Sigmoid colon (tissue), 7 donors: ENCODE data around the gene CENPP. TPM values are rescaled to one million over a fixed set of nuclear protein-coding genes. Genes with fewer than 3 reads are reported as not detected.

Experiments
- DNase-seq: peaks from one replicate; pipeline ENCODE4 v3.0.0-alpha.2; 2019
- H3K27ac ChIP-seq, 4 donors: fragments of 200-600 bp; sonication (generic); one replicate each; pipeline ENCODE4 v1.5.1; 2016 to 2019; ENCODE audit warnings: mild to moderate bottlenecking in 1 of 4
- H3K27me3 ChIP-seq, 3 donors: fragments of 200-600 bp; sonication (generic); one replicate each; pipeline ENCODE4 v1.5.1; 2019; ENCODE audit warnings: mild to moderate bottlenecking in 1 of 3
- H3K36me3 ChIP-seq, 4 donors: fragments of 200-600 bp; sonication (generic); one replicate each; pipeline ENCODE4 v1.5.1; 2016 to 2019
- H3K4me1 ChIP-seq, 4 donors: fragments of 200-600 bp; sonication (generic); one replicate each; pipeline ENCODE4 v1.5.1; 2017 to 2019
- H3K4me3 ChIP-seq, 4 donors: fragments of 200-600 bp; sonication (generic); one replicate each; pipeline ENCODE4 v1.5.1; 2017 to 2019; ENCODE audit warnings: mild to moderate bottlenecking in 2 of 4, moderate library complexity in 1 of 4
- H3K9me3 ChIP-seq, 4 donors: fragments of 200-600 bp in 3 of 4; sonication (generic) in 3 of 4; one replicate each; pipeline versions ENCODE4 v1.5.1 to v1.6.1; 2013 to 2019
- EP300 ChIP-seq, 4 donors: sonication (generic); formaldehyde crosslinking; IDR thresholded peaks; one replicate each; pipeline ENCODE4 v1.6.1; 2017; ENCODE audit warnings: antibody characterized with exemption in 4 of 4
- POLR2A ChIP-seq, 2 donors: fragments of 450-650 bp; IDR thresholded peaks; one replicate each; pipeline ENCODE4 v1.6.1; 2016; ENCODE audit warnings: antibody characterized with exemption in 2 of 2, mild to moderate bottlenecking in 2 of 2, moderate library complexity in 2 of 2
- POLR2AphosphoS5 ChIP-seq, 4 donors: sonication (generic); formaldehyde crosslinking; IDR thresholded peaks; one replicate each; pipeline ENCODE4 v1.6.1; 2017; ENCODE audit warnings: antibody characterized with exemption in 4 of 4
- WGBS, 2 donors: extraction: QIAGEN DNeasy Blood & Tissue Kit; methylation state at CpG; one replicate each; pipeline ENCODE4 v1.1.7; 2013; 5-methylcytosine and 5-hydroxymethylcytosine counted together
- intact Hi-C: fragments of 100-400 bp; cut with DNase I; formaldehyde crosslinking; loops from one replicate; pipeline ENCODE4 v1.15.1; 2023
- polyA plus RNA-seq, 3 donors: library from polyadenylated mRNA; stranded (reverse); fragments of 200-250 nt; gene quantifications; one replicate each; pipeline ENCODE4 v1.2.3, GENCODE V29; 2013
- total RNA-seq, 4 donors: library from RNA; depleted of rRNA; stranded (reverse); fragments of >200 nt; gene quantifications; one replicate each; pipeline ENCODE4 v1.1.0, GENCODE V29; 2016
- TF ChIP-seq, protein P1 (sequence below), 4 experiments: fragments of 450-650 bp in 3 of 4; fragments of 200-600 bp in 1 of 4; IDR thresholded peaks; one replicate each; pipeline ENCODE4 v1.5.1; 2016 to 2019; ENCODE audit warnings: antibody characterized with exemption in 4 of 4, mild to moderate bottlenecking in 3 of 4, moderate library complexity in 2 of 4
- donor health status: healthy with polysubstance abuse.
- donor health status: Bipolar disorder and iron deficiency.
- donor health status: healthy.

The CENPP gene
- total and polyA plus RNA-seq, 7 donors = 0.60 to 11.9 (median 2.4) TPM

DNA sequence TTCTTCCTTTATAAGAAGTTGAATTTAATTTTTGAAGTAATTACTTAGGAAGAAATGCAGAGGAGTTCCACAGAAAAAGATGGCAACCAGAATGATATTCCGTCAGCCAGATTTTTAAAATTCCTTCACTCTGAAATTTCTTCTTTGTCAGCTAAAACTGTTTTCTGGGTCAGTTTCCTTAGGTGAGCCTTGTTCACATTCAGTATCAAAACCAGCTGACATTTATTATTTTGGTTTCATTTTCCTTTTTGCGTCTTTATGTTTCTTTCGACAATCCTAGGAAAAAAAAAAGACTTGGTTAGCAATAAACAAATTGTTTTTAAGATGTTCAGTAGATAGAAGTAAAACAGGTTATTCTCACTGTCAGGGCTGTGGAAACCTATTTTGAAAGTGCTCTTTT is 28.1 kb upstream of the CENPP start:
- H3K36me3 ChIP-seq = peaks cover 22 to 60% (median 32%) of the 10 kb centered on the region in 4 donors
- no peak for DNase-seq
- TF ChIP-seq POLR2A (IDR thresholded peaks at IDR 0.05) = no peak

DNA sequence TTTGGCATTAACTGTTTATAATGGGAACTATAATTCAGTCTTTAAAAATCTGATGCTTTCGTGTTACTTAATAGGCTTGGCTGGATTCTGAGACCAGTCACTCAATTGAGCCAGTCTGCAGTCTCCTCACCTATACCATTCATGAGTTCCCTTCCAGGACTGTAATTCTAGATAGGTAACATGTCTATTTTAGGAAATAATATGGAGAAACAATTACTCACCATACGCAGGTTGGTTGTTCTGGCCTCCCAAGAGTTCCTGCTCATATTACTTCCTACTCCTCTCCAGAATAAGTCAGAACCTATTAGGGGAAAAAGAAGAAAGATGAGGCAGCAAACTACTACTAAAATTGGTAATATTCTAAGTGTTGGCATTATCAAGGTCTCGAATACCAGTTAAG is 27.7 kb upstream of the CENPP start:
- Histone ChIP-seq H3K9me3 (no peaks in the 10 kb centered on the region), H3K27me3 (no peaks in the 10 kb centered on the region), H3K4me1 (peaks cover 0 to 11% (median 8%) of the 10 kb centered on the region in 4 donors), H3K36me3 (peaks cover 22 to 64% (median 34%) of the 10 kb centered on the region in 4 donors), H3K27ac (no peak overlapping the region), H3K4me3 (no peak overlapping the region)
- TF ChIP-seq POLR2AphosphoS5 (IDR thresholded peaks at IDR 0.05) (no peak), POLR2A (IDR thresholded peaks at IDR 0.05) (no peak), EP300 (IDR thresholded peaks at IDR 0.05) (no peak)
- TF ChIP-seq, protein P1, sequence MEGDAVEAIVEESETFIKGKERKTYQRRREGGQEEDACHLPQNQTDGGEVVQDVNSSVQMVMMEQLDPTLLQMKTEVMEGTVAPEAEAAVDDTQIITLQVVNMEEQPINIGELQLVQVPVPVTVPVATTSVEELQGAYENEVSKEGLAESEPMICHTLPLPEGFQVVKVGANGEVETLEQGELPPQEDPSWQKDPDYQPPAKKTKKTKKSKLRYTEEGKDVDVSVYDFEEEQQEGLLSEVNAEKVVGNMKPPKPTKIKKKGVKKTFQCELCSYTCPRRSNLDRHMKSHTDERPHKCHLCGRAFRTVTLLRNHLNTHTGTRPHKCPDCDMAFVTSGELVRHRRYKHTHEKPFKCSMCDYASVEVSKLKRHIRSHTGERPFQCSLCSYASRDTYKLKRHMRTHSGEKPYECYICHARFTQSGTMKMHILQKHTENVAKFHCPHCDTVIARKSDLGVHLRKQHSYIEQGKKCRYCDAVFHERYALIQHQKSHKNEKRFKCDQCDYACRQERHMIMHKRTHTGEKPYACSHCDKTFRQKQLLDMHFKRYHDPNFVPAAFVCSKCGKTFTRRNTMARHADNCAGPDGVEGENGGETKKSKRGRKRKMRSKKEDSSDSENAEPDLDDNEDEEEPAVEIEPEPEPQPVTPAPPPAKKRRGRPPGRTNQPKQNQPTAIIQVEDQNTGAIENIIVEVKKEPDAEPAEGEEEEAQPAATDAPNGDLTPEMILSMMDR (IDR thresholded peaks at IDR 0.05) = no peak
- intact Hi-C loops = no loop called here
- WGBS, 2 donors = 90 to 94% methylated on average over 3 of the region's 3 CpGs
- no peak for DNase-seq

More for the DNA sequence above, 28.1 kb upstream of the CENPP start:
- Histone ChIP-seq H3K9me3 (no peaks in the 10 kb centered on the region), H3K27ac (no peak overlapping the region), H3K4me3 (no peak overlapping the region), H3K4me1 (peaks cover 0 to 15% (median 13%) of the 10 kb centered on the region in 4 donors), H3K27me3 (no peaks in the 10 kb centered on the region)
- 76 to 89% methylated on average over 3 of the region's 3 CpGs for WGBS, 2 donors
- intact Hi-C loops = no loop called here

DNA sequence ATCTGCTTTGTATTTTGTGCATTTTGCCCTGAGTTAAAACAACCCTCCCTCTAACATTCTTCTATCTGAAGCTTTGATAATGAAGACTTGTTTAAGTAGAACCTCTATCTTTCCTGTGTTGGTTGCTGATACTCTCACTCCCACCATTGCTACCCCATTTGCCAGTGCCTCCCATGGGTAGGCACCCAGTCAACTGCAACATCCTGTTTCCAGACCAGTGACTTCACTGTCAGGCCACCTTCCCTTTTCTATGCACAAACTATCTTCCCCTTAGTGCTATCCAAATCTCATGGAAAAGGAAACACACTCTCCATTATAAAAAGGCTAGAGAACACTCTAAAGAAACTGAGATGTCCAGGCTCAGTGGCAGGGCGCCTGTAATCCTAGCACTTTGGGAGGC is 26.6 kb upstream of the CENPP start:
- TF ChIP-seq POLR2A (IDR thresholded peaks at IDR 0.05) (no peak), EP300 (IDR thresholded peaks at IDR 0.05) (no peak), POLR2AphosphoS5 (IDR thresholded peaks at IDR 0.05) (no peak)
- TF ChIP-seq, protein P1 (IDR thresholded peaks at IDR 0.05) = no peak
- WGBS, 2 donors = 72 to 80% methylated on average over 1 of the region's 1 CpG
- intact Hi-C loops = no loop called here
- Histone ChIP-seq H3K27me3 (no peaks in the 10 kb centered on the region), H3K4me3 (no peak overlapping the region), H3K27ac (no peak overlapping the region), H3K4me1 (peaks cover 0 to 7% (median 6%) of the 10 kb centered on the region in 4 donors), H3K9me3 (no peaks in the 10 kb centered on the region), H3K36me3 (peaks cover 22 to 75% (median 41%) of the 10 kb centered on the region in 4 donors)
- no peak for DNase-seq

DNA sequence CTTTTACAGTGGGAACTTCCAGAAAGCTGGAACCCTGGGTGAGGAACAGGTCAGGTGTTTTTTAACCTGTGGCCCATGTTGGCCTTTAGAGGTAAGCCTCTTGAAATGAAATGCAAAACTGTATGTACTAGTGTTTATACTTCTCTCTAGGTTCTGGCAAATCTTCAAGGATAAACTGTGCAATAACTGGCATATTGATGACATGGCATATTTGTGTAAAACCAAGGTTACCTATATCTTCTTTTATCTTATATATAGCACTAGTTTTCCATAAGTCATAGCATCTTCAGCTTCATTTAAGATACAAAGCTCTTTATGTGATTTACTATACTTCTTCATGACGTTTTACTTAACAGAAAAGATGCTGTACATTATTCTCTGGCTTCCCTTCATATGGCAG is 24.8 kb upstream of the CENPP start:
- Histone ChIP-seq H3K27me3 (no peaks in the 10 kb centered on the region), H3K9me3 (no peaks in the 10 kb centered on the region), H3K4me3 (no peak overlapping the region), H3K27ac (no peak overlapping the region), H3K4me1 (no peaks in the 10 kb centered on the region), H3K36me3 (peaks cover 31 to 93% (median 54%) of the 10 kb centered on the region in 4 donors)
- 79 to 89% methylated on average over 1 of the region's 1 CpG for WGBS, 2 donors
- TF ChIP-seq, protein P1 (IDR thresholded peaks at IDR 0.05) = no peak
- TF ChIP-seq EP300 (IDR thresholded peaks at IDR 0.05) (no peak), POLR2A (IDR thresholded peaks at IDR 0.05) (no peak), POLR2AphosphoS5 (IDR thresholded peaks at IDR 0.05) (no peak)
- intact Hi-C loops = no loop called here
- no peak for DNase-seq

DNA sequence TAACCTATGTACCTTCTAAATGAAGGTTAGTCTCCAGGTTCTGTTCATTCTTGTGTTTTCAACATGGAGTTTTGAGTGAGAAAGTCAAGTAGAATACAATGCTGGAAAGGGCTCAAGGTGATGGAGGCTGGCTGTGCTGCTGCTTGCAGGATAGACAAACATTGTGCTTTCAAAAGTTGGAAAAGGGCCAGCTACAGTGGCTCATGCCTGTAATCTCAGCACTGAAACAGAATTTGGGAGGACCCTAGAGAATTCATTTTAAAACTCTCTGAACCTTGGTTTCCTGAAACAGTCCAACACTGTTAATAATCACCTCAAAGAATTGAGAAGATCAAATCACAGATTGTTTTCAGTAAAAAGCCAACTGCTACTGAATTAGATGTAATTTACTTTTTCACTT is 16.9 kb upstream of the CENPP start:
- no peak for TF ChIP-seq POLR2A (IDR thresholded peaks at IDR 0.05)
- TF ChIP-seq, protein P1 (IDR thresholded peaks at IDR 0.05) = no peak
- no peak for TF ChIP-seq POLR2AphosphoS5 (IDR thresholded peaks at IDR 0.05)
- TF ChIP-seq EP300 (IDR thresholded peaks at IDR 0.05) = no peak
- no peak for DNase-seq
- Histone ChIP-seq H3K36me3 (peaks cover 24 to 83% (median 55%) of the 10 kb centered on the region in 4 donors), H3K27ac (no peak overlapping the region), H3K9me3 (no peaks in the 10 kb centered on the region), H3K27me3 (no peaks in the 10 kb centered on the region), H3K4me3 (no peak overlapping the region), H3K4me1 (peaks cover 0 to 9% (median 2%) of the 10 kb centered on the region in 4 donors)
- intact Hi-C loops = no loop called here
